H1 (cell line): ENCODE results near the gene USB1. TPM values are rescaled to one million over a fixed set of nuclear protein-coding genes. Genes with fewer than 3 reads are reported as not detected.

Source experiments
- CTCF ChIA-PET: fragments of 300-600 bp; sonication (Branson Sonifier 250); formaldehyde crosslinking; loops from one replicate; lab custom pipeline; 2021; ENCODE audit not compliant: partially characterized antibody; lab: Charles Lee
- POLR2A ChIA-PET: fragments of 300-600 bp; sonication (Branson Sonifier 250); formaldehyde crosslinking; loops from one replicate; lab custom pipeline; 2021; ENCODE audit warnings: inconsistent platforms; ENCODE audit not compliant: partially characterized antibody; lab: Charles Lee
- DNase-seq, 2 experiments: peaks; one replicate each; pipeline versions ENCODE4 v3.0.0 to v3.0.0-alpha.2; 2010 to 2022; ENCODE audit warnings: low spot score in 2 of 2, low read depth in 1 of 2, mixed read lengths in 1 of 2
- FAIRE-seq: peaks from 2 replicates; lab custom pipeline; 2011; peaks lifted over from hg19 to GRCh38; lab: Jason Lieb, UNC
- H2AFZ ChIP-seq: 2 replicates; pipeline ENCODE4 v1.8.1; 2012; ENCODE audit warnings: low read length, inconsistent platforms
- H2AK5ac ChIP-seq: 2 replicates; pipeline ENCODE4 v1.6.1; 2013; ENCODE audit warnings: low read depth, low read length
- H2BK120ac ChIP-seq: replicated peaks from 2 replicates; pipeline ENCODE3; 2013; ENCODE audit warnings: low read depth, low read length, inconsistent platforms
- H2BK12ac ChIP-seq: 2 replicates; pipeline ENCODE4 v1.6.1; 2013; ENCODE audit warnings: low read depth, low read length
- H2BK15ac ChIP-seq: 2 replicates; pipeline ENCODE4 v1.6.1; 2013; ENCODE audit warnings: low read length
- H2BK20ac ChIP-seq: 2 replicates; pipeline ENCODE4 v1.6.1; 2013; ENCODE audit warnings: low read length
- H2BK5ac ChIP-seq: 2 replicates; pipeline ENCODE4 v1.6.1; 2013; ENCODE audit warnings: low read depth, low read length
- H3K14ac ChIP-seq: 2 replicates; pipeline ENCODE4 v1.6.1; 2013; ENCODE audit warnings: inconsistent platforms; ENCODE audit not compliant: insufficient read length
- H3K18ac ChIP-seq: 2 replicates; pipeline ENCODE4 v1.6.1; 2013; ENCODE audit warnings: low read length; ENCODE audit errors: extremely low read depth
- H3K23ac ChIP-seq: 2 replicates; pipeline ENCODE4 v1.6.1; 2013; ENCODE audit warnings: inconsistent platforms; ENCODE audit not compliant: insufficient read length
- H3K23me2 ChIP-seq: 2 replicates; pipeline ENCODE4 v1.6.1; 2013; ENCODE audit warnings: low read depth, low read length
- H3K27ac ChIP-seq: 2 replicates; pipeline ENCODE4 v1.6.1; 2011; ENCODE audit warnings: low read depth, low read length, inconsistent platforms
- H3K27me3 ChIP-seq, 4 experiments: replicated peaks in 1 of 4; 1 replicate in 1 of 4; 2 replicates in 3 of 4; pipeline versions ENCODE4 v1.6.1 to v1.8.1; 2011 to 2013; ENCODE audit warnings: low read length in 3 of 4, mild to moderate bottlenecking in 3 of 4, inconsistent platforms in 2 of 4, mixed read lengths in 2 of 4, moderate library complexity in 1 of 4; ENCODE audit not compliant: control insufficient read depth in 3 of 4, insufficient read depth in 3 of 4; ENCODE audit errors: extremely low read depth in 1 of 4
- H3K36me3 ChIP-seq, 4 experiments: 2 replicates each; pipeline versions ENCODE4 v1.6.1 to v1.8.1; 2011 to 2013; ENCODE audit warnings: mild to moderate bottlenecking in 4 of 4, low read length in 3 of 4, moderate library complexity in 2 of 4, control low read depth in 1 of 4, inconsistent platforms in 1 of 4; ENCODE audit not compliant: insufficient read depth in 4 of 4, control insufficient read depth in 2 of 4
- H3K4ac ChIP-seq: replicated peaks from 2 replicates; pipeline ENCODE3; 2013; ENCODE audit warnings: low read length, low read depth, mixed read lengths, inconsistent platforms; ENCODE audit not compliant: insufficient read length
- H3K4me1 ChIP-seq, 4 experiments: replicated peaks in 1 of 4; 1 replicate in 1 of 4; 2 replicates in 3 of 4; pipeline versions ENCODE4 v1.6.1 to v1.8.1; 2011 to 2013; ENCODE audit warnings: low read length in 3 of 4, inconsistent platforms in 2 of 4, mixed read lengths in 1 of 4; ENCODE audit not compliant: insufficient read depth in 4 of 4, control insufficient read depth in 3 of 4
- H3K4me2 ChIP-seq, 2 experiments: 2 replicates each; pipeline versions ENCODE4 v1.6.1 to v1.8.1; 2011 to 2013; ENCODE audit warnings: low read depth in 2 of 2, low read length in 2 of 2, control low read depth in 1 of 2, inconsistent platforms in 1 of 2, mild to moderate bottlenecking in 1 of 2; ENCODE audit not compliant: insufficient read depth in 1 of 2
- H3K4me3 ChIP-seq, 4 experiments: fragments of 200-600, 300-600 bp in 1 of 4; sonication (generic), shearing (Covaris generic), sonication (Bioruptor Twin) in 1 of 4; 2 replicates each; pipeline versions ENCODE4 v1.5.1 to v1.8.1; 2011 to 2016; ENCODE audit warnings: low read length in 4 of 4, low read depth in 3 of 4, control low read depth in 2 of 4, inconsistent platforms in 2 of 4, mild to moderate bottlenecking in 2 of 4, mixed read lengths in 1 of 4, moderate library complexity in 1 of 4; ENCODE audit not compliant: insufficient read depth in 2 of 4; ENCODE audit errors: extremely low read depth in 1 of 4
- H3K56ac ChIP-seq: replicated peaks from 2 replicates; pipeline ENCODE3; 2013; ENCODE audit warnings: low read depth, mild to moderate bottlenecking, mixed read lengths, low read length, inconsistent platforms; ENCODE audit not compliant: insufficient read length
- H3K79me1 ChIP-seq: 2 replicates; pipeline ENCODE4 v1.6.1; 2013; ENCODE audit warnings: low read depth, low read length, control low read depth
- H3K79me2 ChIP-seq, 2 experiments: 2 replicates each; pipeline versions ENCODE4 v1.6.1 to v1.8.1; 2012 to 2013; ENCODE audit warnings: low read length in 2 of 2, mild to moderate bottlenecking in 2 of 2, inconsistent platforms in 1 of 2; ENCODE audit not compliant: insufficient read depth in 2 of 2, control insufficient read depth in 1 of 2
- H3K9ac ChIP-seq, 4 experiments: replicated peaks in 1 of 4; 1 replicate in 1 of 4; 2 replicates in 3 of 4; pipeline versions ENCODE4 v1.6.1 to v1.8.1; 2011 to 2013; ENCODE audit warnings: low read depth in 3 of 4, low read length in 3 of 4, control low read depth in 2 of 4, mild to moderate bottlenecking in 2 of 4, moderate library complexity in 2 of 4, inconsistent platforms in 1 of 4; ENCODE audit errors: extremely low read depth in 1 of 4
- H3K9me3 ChIP-seq, 2 experiments: 2 replicates each; pipeline versions ENCODE4 v1.6.1 to v1.8.1; 2012 to 2013; ENCODE audit warnings: mild to moderate bottlenecking in 2 of 2, moderate library complexity in 2 of 2, control low read depth in 1 of 2, inconsistent platforms in 1 of 2, low read depth in 1 of 2, low read length in 1 of 2, mixed read lengths in 1 of 2; ENCODE audit not compliant: insufficient read depth in 2 of 2
- H4K20me1 ChIP-seq, 2 experiments: replicated peaks in 1 of 2; 2 replicates each; pipeline versions ENCODE3 to v1.8.1; 2011 to 2013; ENCODE audit warnings: inconsistent platforms in 2 of 2, low read length in 2 of 2, mild to moderate bottlenecking in 1 of 2; ENCODE audit not compliant: insufficient read depth in 2 of 2, control insufficient read depth in 1 of 2
- H4K5ac ChIP-seq: 2 replicates; pipeline ENCODE4 v1.6.1; 2013; ENCODE audit warnings: low read length, low read depth, mixed read lengths, inconsistent platforms; ENCODE audit not compliant: insufficient read length
- H4K8ac ChIP-seq: 2 replicates; pipeline ENCODE4 v1.8.0; 2013; ENCODE audit warnings: mild to moderate bottlenecking, moderate library complexity, low read length, inconsistent platforms; ENCODE audit not compliant: insufficient read depth; ENCODE audit errors: extremely low read depth
- H4K91ac ChIP-seq: replicated peaks from 2 replicates; pipeline ENCODE3; 2013; ENCODE audit warnings: low read length, mixed read lengths, inconsistent platforms; ENCODE audit not compliant: insufficient read length
- GABPA ChIP-seq: IDR thresholded peaks from 2 replicates; pipeline ENCODE4 v1.6.1; 2011; ENCODE audit warnings: mild to moderate bottlenecking, low read length, moderate library complexity, borderline replicate concordance; ENCODE audit not compliant: insufficient read depth
- POLR2A ChIP-seq, 2 experiments: IDR thresholded peaks; 1 replicate in 1 of 2; 2 replicates in 1 of 2; pipeline ENCODE4 v1.6.1; 2011; ENCODE audit warnings: low read depth in 2 of 2, low read length in 2 of 2, mild to moderate bottlenecking in 2 of 2; ENCODE audit errors: control extremely low read depth in 1 of 2
- WGBS, 2 experiments: shearing (Covaris generic) in 1 of 2; methylation state at CpG; one replicate each; pipeline versions ENCODE4 v1.1.6 to v1.1.7; 2013 to 2015; ENCODE audit warnings: low lambda C conversion rate in 2 of 2, mixed read lengths in 2 of 2, inconsistent platforms in 1 of 2, low coverage in 1 of 2, missing lambda C conversion rate in 1 of 2; ENCODE audit not compliant: insufficient replicate concordance in 2 of 2, insufficient coverage in 1 of 2, insufficient read length in 1 of 2; ENCODE audit errors: extremely low coverage in 1 of 2, missing lambda C conversion rate in 1 of 2; 5-methylcytosine and 5-hydroxymethylcytosine counted together
- polyA plus RNA-seq, 7 experiments: library from polyadenylated mRNA; depleted of rRNA in 3 of 7; stranded (reverse) in 5 of 7; unstranded in 2 of 7; fragments of >200 nt in 5 of 7; fragments of 200-250 nt in 2 of 7; gene quantifications; 1 replicate in 5 of 7; 2 replicates in 1 of 7; 4 replicates in 1 of 7; pipeline versions ENCODE4 v1.2.1 to v1.2.3, GENCODE V29; 2011 to 2013; ENCODE audit warnings: missing spikeins in 2 of 7, mixed read lengths in 2 of 7
- total RNA-seq: library from RNA; stranded (reverse); fragmentation: NEBNext Ultra II Directional; extraction: Animal tissue kit (Norgen Biotek cat#: 25700); gene quantifications from 2 replicates; pipeline ENCODE4 v1.2.1, GENCODE V29; 2021

The USB1 gene
- total and polyA plus RNA-seq, 2 of the 8 experiments (the other 6 are each of a cell fraction or from before 2014, with no cell fraction given), result 65.4 to 75.9 TPM

DNA sequence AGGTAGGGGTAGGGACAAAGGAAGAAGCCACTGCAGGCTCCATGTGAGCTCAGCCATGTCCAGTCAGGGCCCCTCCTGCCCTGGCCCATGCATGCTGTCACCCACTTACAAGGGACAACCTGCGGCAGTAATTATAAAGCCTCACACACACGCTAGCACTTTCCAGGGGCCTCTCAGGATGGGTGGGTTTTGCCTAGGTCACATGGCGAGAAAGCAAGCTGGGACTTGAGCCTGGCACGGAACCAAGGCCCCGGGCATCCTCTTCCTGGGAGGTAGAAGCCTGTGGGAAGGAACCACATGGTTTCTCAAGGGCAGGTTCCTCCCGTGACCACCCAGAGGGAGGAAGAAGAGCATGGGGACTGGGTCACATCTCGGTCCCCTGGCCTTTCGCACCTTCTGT lies 7.8 kb upstream of the USB1 start:
- 86% methylated on average over 8 of the region's 8 CpGs; no CpG with 5 or more reads in 1 of the 2 experiments for WGBS, 2 experiments
- H2BK15ac ChIP-seq, result no peak overlapping the region
- H3K36me3 ChIP-seq, result peaks cover 0 to 12% (median 3%) of the 10 kb centered on the region in 4 experiments; a peak in 4 of 8 replicates
- H2AFZ ChIP-seq, result no peak overlapping the region
- H2BK120ac ChIP-seq, result no peak overlapping the region
- H3K4me2 ChIP-seq, result no peak overlapping the region
- DNase-seq, result no peak
- peak overlapping the region; percentile 75; the same call in 1 of the 2 replicates for H2BK12ac ChIP-seq
- CTCF ChIA-PET, result interaction anchor here (0.6 to 26.3 kb wide), 15 partner anchors 11 to 270 kb away, joined by 3 to 305 read pairs (median 5); a partner anchor contains a TSS
- no peak for FAIRE-seq
- H4K5ac ChIP-seq, result no peak overlapping the region
- H4K91ac ChIP-seq, result no peak overlapping the region
- H3K79me1 ChIP-seq, result no peaks in the 10 kb centered on the region
- no peak overlapping the region for H3K4me3 ChIP-seq
- H3K18ac ChIP-seq, result no peak overlapping the region
- H2BK20ac ChIP-seq, result no peak overlapping the region
- no peak overlapping the region for H3K9ac ChIP-seq
- no peak overlapping the region for H2AK5ac ChIP-seq
- H3K9me3 ChIP-seq, result no peaks in the 10 kb centered on the region
- no peaks in the 10 kb centered on the region for H3K23me2 ChIP-seq
- H3K27ac ChIP-seq, result peak overlapping the region; percentile 56; the same call in 1 of the 2 replicates
- no peak overlapping the region for H3K56ac ChIP-seq
- H3K79me2 ChIP-seq, result no peaks in the 10 kb centered on the region
- no peak overlapping the region for H3K14ac ChIP-seq
- H4K8ac ChIP-seq, result peak overlapping the region; percentile 8; the same call in 1 of the 2 replicates
- H3K27me3 ChIP-seq, result no peaks in the 10 kb centered on the region
- POLR2A ChIA-PET, result interaction anchor here (0.9 to 2.3 kb wide), 2 partner anchors 9 to 85 kb away, joined by 3 to 9 read pairs; no protein-coding TSS in a partner anchor
- H3K23ac ChIP-seq, result no peak overlapping the region
- H3K4me1 ChIP-seq, result peaks cover 0 to 5% (median 2%) of the 10 kb centered on the region in 4 experiments; a peak in 3 of 7 replicates
- H2BK5ac ChIP-seq, result no peak overlapping the region
- TF ChIP-seq GABPA, result no peak
- TF ChIP-seq POLR2A (IDR thresholded peaks at IDR 0.05; ENCODE audit: control extremely low read depth in 1 of 2, low read depth in 2 of 2, low read length in 2 of 2), result 0 out of 3 replicates have a peak, but pooled peaks of 1 of the 2 experiments have one; percentile 23
- TF ChIP-seq, all 59 proteins: peak for 1
- Histone ChIP-seq H3K4ac (no peak overlapping the region), H4K20me1 (peaks cover 1 to 7% of the 10 kb centered on the region in 2 experiments)
